Neuronal stem cell (in vitro differentiated cells): ENCODE results near the gene PRKACG.

Experiments
- DNase-seq: peaks from one replicate; pipeline ENCODE4 v3.0.0-alpha.2; 2013; ENCODE audit warnings: low spot score
- H2AFZ ChIP-seq: one replicate; pipeline ENCODE4 v1.6.1; 2013; ENCODE audit warnings: mild to moderate bottlenecking, low read length, inconsistent platforms
- H2AK5ac ChIP-seq: 2 replicates; pipeline ENCODE4 v1.6.1; 2013; ENCODE audit warnings: low read depth, mild to moderate bottlenecking, inconsistent platforms, low read length, moderate library complexity, mixed read lengths
- H2BK120ac ChIP-seq: 2 replicates; pipeline ENCODE4 v1.6.1; 2013; ENCODE audit warnings: low read depth, mild to moderate bottlenecking, inconsistent platforms, low read length, moderate library complexity, mixed read lengths
- H2BK12ac ChIP-seq: one replicate; pipeline ENCODE4 v1.6.1; 2013; ENCODE audit warnings: low read length, inconsistent platforms
- H2BK15ac ChIP-seq: 2 replicates; pipeline ENCODE4 v1.6.1; 2013; ENCODE audit warnings: mild to moderate bottlenecking, low read length, inconsistent platforms, mixed read lengths
- H2BK5ac ChIP-seq: one replicate; pipeline ENCODE4 v1.6.1; 2013; ENCODE audit warnings: inconsistent platforms, mild to moderate bottlenecking, low read length, moderate library complexity
- H3K14ac ChIP-seq: one replicate; pipeline ENCODE4 v1.6.1; 2013; ENCODE audit warnings: low read length, inconsistent platforms
- H3K18ac ChIP-seq: 2 replicates; pipeline ENCODE4 v1.6.1; 2013; ENCODE audit warnings: low read length, inconsistent platforms
- H3K23ac ChIP-seq: 2 replicates; pipeline ENCODE4 v1.6.1; 2013; ENCODE audit warnings: low read depth, mild to moderate bottlenecking, mixed read lengths, low read length, inconsistent platforms; ENCODE audit not compliant: poor library complexity
- H3K27ac ChIP-seq: replicated peaks from 3 replicates; pipeline ENCODE4 v1.5.1; 2013; ENCODE audit warnings: low read length, inconsistent platforms
- H3K27me3 ChIP-seq, 3 experiments: 2 replicates each; pipeline ENCODE4 v1.6.1; 2013; ENCODE audit warnings: low read length in 3 of 3, mild to moderate bottlenecking in 2 of 3, inconsistent platforms in 1 of 3, low read depth in 1 of 3, mixed read lengths in 1 of 3, moderate library complexity in 1 of 3; ENCODE audit not compliant: control insufficient read depth in 3 of 3, insufficient read depth in 3 of 3
- H3K36me3 ChIP-seq, 2 donors: replicated peaks in 1 of 2; 2 replicates each; pipeline ENCODE4 v1.6.1; 2013; ENCODE audit warnings: low read length in 2 of 2; ENCODE audit not compliant: control insufficient read depth in 2 of 2, insufficient read depth in 2 of 2
- H3K4ac ChIP-seq: 2 replicates; pipeline ENCODE4 v1.6.1; 2013; ENCODE audit warnings: inconsistent platforms, mild to moderate bottlenecking, low read length, moderate library complexity
- H3K4me1 ChIP-seq, 2 donors: 1 replicate in 1 of 2; 2 replicates in 1 of 2; pipeline ENCODE4 v1.6.1; 2013; ENCODE audit warnings: low read length in 2 of 2, low read depth in 1 of 2; ENCODE audit not compliant: control insufficient read depth in 2 of 2, insufficient read depth in 1 of 2
- H3K4me2 ChIP-seq: one replicate; pipeline ENCODE4 v1.6.1; 2013; ENCODE audit warnings: mild to moderate bottlenecking, low read length, inconsistent platforms; ENCODE audit not compliant: insufficient read depth, poor library complexity, severe bottlenecking
- H3K4me3 ChIP-seq, 2 donors: 2 replicates each; pipeline ENCODE4 v1.5.1; 2013; ENCODE audit warnings: low read length in 2 of 2, mild to moderate bottlenecking in 2 of 2, inconsistent platforms in 1 of 2, moderate library complexity in 1 of 2
- H3K79me1 ChIP-seq: one replicate; pipeline ENCODE4 v1.6.1; 2013; ENCODE audit warnings: low read depth, mild to moderate bottlenecking, inconsistent platforms, low read length, moderate library complexity
- H3K9ac ChIP-seq: one replicate; pipeline ENCODE4 v1.6.1; 2013; ENCODE audit warnings: mild to moderate bottlenecking, low read depth, low read length, inconsistent platforms; ENCODE audit not compliant: poor library complexity
- H3K9me3 ChIP-seq, 2 donors: replicated peaks in 1 of 2; 2 replicates each; pipeline versions ENCODE3 to v1.6.1; 2013; ENCODE audit warnings: low read length in 2 of 2, mild to moderate bottlenecking in 2 of 2, inconsistent platforms in 1 of 2, low read depth in 1 of 2, mixed read lengths in 1 of 2, moderate library complexity in 1 of 2; ENCODE audit not compliant: control insufficient read depth in 2 of 2, insufficient read depth in 1 of 2
- H4K8ac ChIP-seq: one replicate; pipeline ENCODE4 v1.6.1; 2013; ENCODE audit warnings: low read depth, mild to moderate bottlenecking, inconsistent platforms, low read length, moderate library complexity
- H4K91ac ChIP-seq: one replicate; pipeline ENCODE4 v1.6.1; 2013; ENCODE audit warnings: low read length, low read depth, mild to moderate bottlenecking, inconsistent platforms; ENCODE audit not compliant: poor library complexity
- WGBS, 2 donors: extraction: QIAGEN DNeasy Blood & Tissue Kit; methylation state at CpG; one replicate each; pipeline ENCODE4 v1.1.7; 2013; ENCODE audit warnings: missing lambda C conversion rate in 2 of 2, mixed read lengths in 1 of 2; ENCODE audit not compliant: insufficient read length in 2 of 2, insufficient replicate concordance in 1 of 2; ENCODE audit errors: extremely low coverage in 2 of 2; 5-methylcytosine and 5-hydroxymethylcytosine counted together

Gene PRKACG

DNA sequence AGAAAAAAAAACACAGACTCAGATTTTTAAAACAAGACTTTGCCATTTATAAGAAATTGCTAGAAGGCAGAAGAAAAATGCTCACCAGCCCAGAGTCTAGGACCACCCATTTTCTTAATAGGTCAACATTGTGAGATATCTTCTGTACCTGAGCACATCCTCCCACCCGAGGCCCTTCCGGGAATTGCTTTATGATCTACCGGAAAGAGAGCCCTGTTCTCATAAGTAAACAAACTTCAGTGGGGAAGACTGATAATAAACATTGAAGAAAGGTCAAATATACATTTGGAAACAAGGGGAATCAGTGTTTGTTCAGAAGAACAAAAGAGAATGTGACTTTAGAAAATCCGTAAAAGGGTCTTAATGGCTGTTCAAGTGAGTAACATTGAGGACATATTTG, 44.4 kb downstream of the PRKACG start:
- Histone ChIP-seq H3K4ac (no peak overlapping the region), H2BK15ac (no peak overlapping the region), H3K23ac (no peak overlapping the region), H3K27ac (no peak overlapping the region), H3K4me3 (no peak overlapping the region), H4K8ac (no peak overlapping the region), H3K9ac (no peak overlapping the region), H3K36me3 (peaks cover 0 to 64% of the 10 kb centered on the region in 2 donors), H3K4me1 (no peaks in the 10 kb centered on the region), H4K91ac (no peak overlapping the region), H2BK120ac (no peak overlapping the region), H3K9me3 (peaks cover 0 to 5% of the 10 kb centered on the region in 2 donors), H2BK5ac (no peak overlapping the region), H3K27me3 (no peaks in the 10 kb centered on the region), H3K14ac (no peak overlapping the region), H3K18ac (no peak overlapping the region), H2AFZ (no peak overlapping the region), H3K4me2 (no peak overlapping the region), H2AK5ac (no peak overlapping the region), H3K79me1 (no peaks in the 10 kb centered on the region), H2BK12ac (no peak overlapping the region)
- WGBS, 2 donors = no CpG with 5 or more reads among the region's 4 CpGs
- no peak for DNase-seq

DNA sequence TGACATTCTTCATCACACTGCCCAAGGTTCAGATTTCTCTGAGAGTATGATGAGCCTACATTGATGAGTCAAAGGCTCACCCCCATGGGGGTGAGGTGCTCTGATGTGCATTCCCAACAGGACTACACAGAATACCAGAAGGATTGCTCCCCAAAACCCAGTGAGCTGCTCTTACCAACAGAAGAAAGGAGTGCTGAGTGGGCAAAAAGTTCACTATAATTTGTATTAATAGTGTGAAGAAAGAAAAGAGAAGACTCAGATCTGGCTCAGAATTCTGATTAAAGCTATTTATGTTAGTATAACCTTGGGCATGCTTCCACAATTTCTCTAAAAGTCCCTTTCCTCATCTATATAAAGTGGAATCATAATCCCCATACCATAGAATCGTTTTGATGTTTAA, 46.1 kb downstream of the PRKACG start:
- Histone ChIP-seq H2BK15ac (no peak overlapping the region), H4K91ac (no peak overlapping the region), H2AK5ac (no peak overlapping the region), H2BK12ac (no peak overlapping the region), H3K27me3 (no peaks in the 10 kb centered on the region), H3K27ac (no peak overlapping the region), H3K9ac (no peak overlapping the region), H3K36me3 (peaks cover 0 to 72% of the 10 kb centered on the region in 2 donors), H3K4ac (no peak overlapping the region), H2AFZ (no peak overlapping the region), H4K8ac (no peak overlapping the region), H3K23ac (no peak overlapping the region), H2BK5ac (no peak overlapping the region), H3K9me3 (peaks cover 0 to 5% of the 10 kb centered on the region in 2 donors), H3K4me2 (no peak overlapping the region), H2BK120ac (no peak overlapping the region), H3K4me1 (no peaks in the 10 kb centered on the region), H3K79me1 (no peaks in the 10 kb centered on the region), H3K14ac (no peak overlapping the region), H3K18ac (no peak overlapping the region), H3K4me3 (no peak overlapping the region)
- DNase-seq = no peak
- no CpG with 5 or more reads among the region's 1 CpG for WGBS, 2 donors

DNA sequence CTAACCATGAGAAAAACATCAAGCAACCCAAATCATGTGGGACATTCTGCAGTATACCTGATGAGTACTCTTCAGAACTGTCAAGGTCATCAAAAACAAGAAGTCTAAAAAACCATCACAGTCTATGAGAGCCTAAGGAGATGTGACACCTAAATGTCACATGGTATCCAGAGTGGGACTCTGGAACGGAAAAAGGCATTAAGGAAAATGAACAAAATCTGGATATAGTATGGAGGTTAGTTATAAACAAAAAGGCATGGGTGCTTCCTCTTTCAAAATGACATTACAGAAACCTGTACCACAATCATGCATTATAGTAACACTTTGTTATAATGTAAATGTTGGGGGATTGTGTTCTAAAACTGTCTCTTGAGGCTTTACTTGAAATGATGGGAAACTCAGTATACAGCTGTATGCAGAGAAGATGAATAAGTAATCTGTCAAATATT, 47.4 kb downstream of the PRKACG start:
- no CpG with 5 or more reads among the region's 1 CpG for WGBS, 2 donors
- Histone ChIP-seq H3K23ac (no peak overlapping the region), H3K27ac (no peak overlapping the region), H3K9me3 (peaks cover 0 to 5% of the 10 kb centered on the region in 2 donors), H3K4ac (no peak overlapping the region), H2BK15ac (no peak overlapping the region), H4K91ac (no peak overlapping the region), H3K14ac (no peak overlapping the region), H3K4me1 (no peaks in the 10 kb centered on the region), H3K18ac (no peak overlapping the region), H3K9ac (no peak overlapping the region), H2BK120ac (no peak overlapping the region), H3K79me1 (no peaks in the 10 kb centered on the region), H2AFZ (no peak overlapping the region), H3K36me3 (peaks cover 0 to 79% of the 10 kb centered on the region in 2 donors), H3K4me2 (no peak overlapping the region), H2BK5ac (no peak overlapping the region), H2AK5ac (no peak overlapping the region), H3K4me3 (no peak overlapping the region), H3K27me3 (no peaks in the 10 kb centered on the region), H4K8ac (no peak overlapping the region), H2BK12ac (no peak overlapping the region)
- DNase-seq = no peak

DNA sequence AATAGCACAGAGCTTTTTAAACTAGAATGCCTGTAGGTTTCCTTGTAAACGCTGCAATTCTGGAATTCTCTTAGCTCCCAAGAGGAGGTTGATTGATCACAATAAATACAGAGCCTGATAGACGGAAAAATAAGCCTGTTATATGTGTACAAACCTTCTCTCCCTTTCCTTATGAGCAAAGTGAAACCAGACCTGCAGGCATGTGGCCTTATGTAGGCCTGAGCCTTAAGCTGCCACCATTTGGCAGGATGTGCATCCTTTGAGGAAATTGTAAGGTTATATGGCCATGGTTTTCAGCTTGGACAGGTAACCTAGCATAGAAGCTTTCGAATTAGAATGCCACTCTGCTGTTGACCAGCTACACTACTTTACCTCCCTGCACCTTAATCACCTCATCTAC, 49.1 kb downstream of the PRKACG start:
- H2BK12ac ChIP-seq = no peak overlapping the region
- H3K18ac ChIP-seq = no peak overlapping the region
- H2AK5ac ChIP-seq = no peak overlapping the region
- no peak overlapping the region for H4K91ac ChIP-seq
- no peak overlapping the region for H2BK15ac ChIP-seq
- H2BK120ac ChIP-seq = no peak overlapping the region
- H3K36me3 ChIP-seq = peaks cover 0 to 71% of the 10 kb centered on the region in 2 donors
- no peaks in the 10 kb centered on the region for H3K4me1 ChIP-seq
- H2AFZ ChIP-seq = no peak overlapping the region
- H3K14ac ChIP-seq = no peak overlapping the region
- no peak overlapping the region for H3K4me2 ChIP-seq
- H3K27me3 ChIP-seq = no peaks in the 10 kb centered on the region
- H3K27ac ChIP-seq = no peak overlapping the region
- no peak overlapping the region for H3K23ac ChIP-seq
- H4K8ac ChIP-seq = no peak overlapping the region
- no peaks in the 10 kb centered on the region for H3K79me1 ChIP-seq
- no peak overlapping the region for H3K4me3 ChIP-seq
- DNase-seq = no peak
- no peak overlapping the region for H2BK5ac ChIP-seq
- WGBS, 2 donors = no CpG with 5 or more reads among the region's 3 CpGs
- no peak overlapping the region for H3K4ac ChIP-seq
- no peak overlapping the region for H3K9ac ChIP-seq
- H3K9me3 ChIP-seq = peaks cover 0 to 4% of the 10 kb centered on the region in 2 donors
